ENCODE measurements around the gene ZNF735.
"Not testable (repeated sequence)": the region's sequence is repeated elsewhere in the genome, so short reads cannot be mapped to it uniquely, and the experiment has no call there.

ZNF735 gene

GRCh38 chr7:64223366-64223765 is 16.4 kb downstream of the ZNF735 start:
- TF ChIP-seq CTCF (conservative IDR thresholded peaks at IDR 0.05) = no peak
- TF ChIP-seq ZFX (IDR thresholded peaks at IDR 0.05) = no peak
- no peak overlapping the region for H3K27ac ChIP-seq

GRCh38 chr7:64228174-64228573 is 21.2 kb downstream of the ZNF735 start, which contains the start of gene ZNF679:
Gene ZNF679 (plus strand): TSS chr7:64228474. CDS start chr7:64249118, 20,644 bp downstream.
- not testable (repeated sequence) for H3K27ac ChIP-seq

- TF ChIP-seq ZFX (IDR thresholded peaks at IDR 0.05) = no peak
- TF ChIP-seq CTCF (conservative IDR thresholded peaks at IDR 0.05) = no peak
- no peak overlapping the region for H3K27ac ChIP-seq
Observed at GRCh38 chr7:64266341-64266919, 59.4 kb downstream of the ZNF735 start.

Measured in C4-2B (cell line).